Coronary artery (tissue), 2 donors: ENCODE results near the gene EYA2.

Experiments used
- DNase-seq: peaks from one replicate; pipeline ENCODE4 v3.0.0-alpha.2; 2017; ENCODE audit warnings: low spot score
- H3K27ac ChIP-seq, 2 donors: fragments of 200-600 bp; sonication (generic); one replicate each; pipeline ENCODE4 v1.5.1; 2016 to 2019
- H3K4me3 ChIP-seq: fragments of 200-600 bp; sonication (generic); 2 replicates; pipeline ENCODE4 v1.5.1; 2016; ENCODE audit warnings: mild to moderate bottlenecking, moderate library complexity
- CTCF ChIP-seq: fragments of 200-600 bp; sonication (generic); IDR thresholded peaks from one replicate; pipeline ENCODE4 v1.5.1; 2019; ENCODE audit warnings: antibody characterized with exemption

The EYA2 gene

GRCh38 chr20:47217482-47218446, 323.1 kb downstream of the EYA2 start:
- no peak for DNase-seq
- Histone ChIP-seq H3K4me3 (no peak overlapping the region), H3K27ac (no peak overlapping the region)
- no peak for TF ChIP-seq CTCF

DNA sequence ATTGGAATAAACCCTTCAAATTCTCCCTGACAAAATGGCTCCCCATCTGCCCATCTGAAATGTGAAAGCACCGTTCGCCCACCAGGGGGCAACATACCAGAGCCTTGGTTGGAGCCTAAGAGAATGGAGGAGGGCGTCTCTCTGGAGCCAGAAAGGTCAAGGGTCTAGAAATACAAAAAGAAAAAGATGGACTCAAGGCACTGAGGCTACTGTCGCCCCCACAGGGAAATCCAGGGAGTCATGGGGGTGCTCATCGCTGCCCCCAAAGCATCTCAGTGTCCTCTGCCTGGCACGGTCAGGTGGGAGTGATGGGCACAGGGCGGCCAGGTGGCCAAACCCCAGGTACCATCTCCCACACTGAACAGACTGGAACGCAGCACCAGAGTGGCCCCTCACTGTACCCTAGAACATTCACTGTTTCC, 325.5 kb downstream of the EYA2 start:
- DNase-seq, result no peak
- no peak for TF ChIP-seq CTCF
- no peak overlapping the region for H3K4me3 ChIP-seq
- no peak overlapping the region for H3K27ac ChIP-seq

- no peak overlapping the region for H3K27ac ChIP-seq
- DNase-seq, result no peak
- H3K4me3 ChIP-seq, result no peak overlapping the region
- no peak for TF ChIP-seq CTCF
These were observed 326.5 kb downstream of the EYA2 start for GRCh38 chr20:47221036-47221625.

DNA sequence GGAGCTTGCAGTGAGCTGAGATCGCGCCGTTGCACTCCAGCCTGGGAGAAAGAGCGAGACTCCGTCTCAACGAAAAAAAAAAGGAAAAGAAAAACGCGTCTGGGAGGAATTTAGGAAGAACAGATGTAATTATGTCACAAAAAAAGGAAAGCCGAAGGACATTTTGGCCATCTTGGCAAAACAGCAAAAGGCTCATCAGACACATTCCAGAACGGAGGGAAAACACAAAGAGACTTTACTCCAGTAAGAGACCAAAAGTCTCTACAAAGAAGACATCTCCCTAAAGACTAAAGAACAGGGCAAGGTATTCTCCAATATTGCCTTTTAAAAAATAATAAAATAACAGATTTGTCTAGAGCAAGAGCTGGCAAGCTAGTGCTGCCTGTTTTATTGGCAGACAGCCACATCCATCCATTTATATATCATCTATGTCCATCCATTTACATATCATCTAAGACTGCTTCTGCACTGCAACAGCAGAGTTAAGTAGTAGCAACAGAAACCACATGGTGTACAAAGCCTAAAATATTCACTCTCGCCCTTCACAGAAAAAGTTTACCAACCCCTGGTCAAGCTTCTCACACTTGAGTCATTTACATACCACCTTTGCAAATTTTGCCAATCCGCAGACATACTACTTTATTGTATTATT, 328.0 kb downstream of the EYA2 start:
- no peak for TF ChIP-seq CTCF
- Histone ChIP-seq H3K4me3 (no peak overlapping the region), H3K27ac (no peak overlapping the region)
- no peak for DNase-seq

DNA sequence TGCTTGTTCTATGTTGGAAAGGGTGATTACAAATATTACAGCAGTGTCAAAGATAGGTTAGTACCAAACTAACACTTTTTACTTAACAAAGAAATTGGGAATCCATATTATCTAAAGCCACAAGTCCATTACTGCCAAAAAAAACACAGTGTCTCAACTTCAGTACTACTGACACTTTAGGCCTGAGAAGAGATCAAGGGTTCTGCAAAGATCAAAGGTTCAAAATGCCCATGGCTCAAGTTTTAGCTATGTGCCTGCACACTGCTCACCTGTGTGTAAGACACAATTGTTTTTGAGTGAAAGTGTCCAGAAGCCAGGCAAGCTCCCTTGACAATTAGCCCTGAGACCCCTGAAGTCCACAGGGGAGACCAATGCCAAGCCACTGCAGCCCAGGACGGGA, 329.3 kb downstream of the EYA2 start:
- no peak for TF ChIP-seq CTCF
- Histone ChIP-seq H3K27ac (no peak overlapping the region), H3K4me3 (no peak overlapping the region)
- DNase-seq, result no peak

GRCh38 chr20:47224300-47224791, 329.7 kb downstream of the EYA2 start:
- no peak for DNase-seq

More at GRCh38 chr20:47224300-47224791, 329.7 kb downstream of the EYA2 start:
- Histone ChIP-seq H3K27ac (no peak overlapping the region), H3K4me3 (no peak overlapping the region)
- no peak for TF ChIP-seq CTCF
